HG02943 (cell line): ENCODE results near the gene USP4.
"Not testable (repeated sequence)": the region's sequence is repeated elsewhere in the genome, so short reads cannot be mapped to it uniquely, and the experiment has no call there.

Experiments
- ATAC-seq: cut with Tn5 transposase; IDR thresholded peaks from one replicate; pipeline ENCODE4 v1.9.1; 2021; ENCODE audit warnings: mild to moderate bottlenecking, low read depth, moderate library complexity; ENCODE audit not compliant: unreplicated experiment

USP4 gene, protein sequence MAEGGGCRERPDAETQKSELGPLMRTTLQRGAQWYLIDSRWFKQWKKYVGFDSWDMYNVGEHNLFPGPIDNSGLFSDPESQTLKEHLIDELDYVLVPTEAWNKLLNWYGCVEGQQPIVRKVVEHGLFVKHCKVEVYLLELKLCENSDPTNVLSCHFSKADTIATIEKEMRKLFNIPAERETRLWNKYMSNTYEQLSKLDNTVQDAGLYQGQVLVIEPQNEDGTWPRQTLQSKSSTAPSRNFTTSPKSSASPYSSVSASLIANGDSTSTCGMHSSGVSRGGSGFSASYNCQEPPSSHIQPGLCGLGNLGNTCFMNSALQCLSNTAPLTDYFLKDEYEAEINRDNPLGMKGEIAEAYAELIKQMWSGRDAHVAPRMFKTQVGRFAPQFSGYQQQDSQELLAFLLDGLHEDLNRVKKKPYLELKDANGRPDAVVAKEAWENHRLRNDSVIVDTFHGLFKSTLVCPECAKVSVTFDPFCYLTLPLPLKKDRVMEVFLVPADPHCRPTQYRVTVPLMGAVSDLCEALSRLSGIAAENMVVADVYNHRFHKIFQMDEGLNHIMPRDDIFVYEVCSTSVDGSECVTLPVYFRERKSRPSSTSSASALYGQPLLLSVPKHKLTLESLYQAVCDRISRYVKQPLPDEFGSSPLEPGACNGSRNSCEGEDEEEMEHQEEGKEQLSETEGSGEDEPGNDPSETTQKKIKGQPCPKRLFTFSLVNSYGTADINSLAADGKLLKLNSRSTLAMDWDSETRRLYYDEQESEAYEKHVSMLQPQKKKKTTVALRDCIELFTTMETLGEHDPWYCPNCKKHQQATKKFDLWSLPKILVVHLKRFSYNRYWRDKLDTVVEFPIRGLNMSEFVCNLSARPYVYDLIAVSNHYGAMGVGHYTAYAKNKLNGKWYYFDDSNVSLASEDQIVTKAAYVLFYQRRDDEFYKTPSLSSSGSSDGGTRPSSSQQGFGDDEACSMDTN

DNA sequence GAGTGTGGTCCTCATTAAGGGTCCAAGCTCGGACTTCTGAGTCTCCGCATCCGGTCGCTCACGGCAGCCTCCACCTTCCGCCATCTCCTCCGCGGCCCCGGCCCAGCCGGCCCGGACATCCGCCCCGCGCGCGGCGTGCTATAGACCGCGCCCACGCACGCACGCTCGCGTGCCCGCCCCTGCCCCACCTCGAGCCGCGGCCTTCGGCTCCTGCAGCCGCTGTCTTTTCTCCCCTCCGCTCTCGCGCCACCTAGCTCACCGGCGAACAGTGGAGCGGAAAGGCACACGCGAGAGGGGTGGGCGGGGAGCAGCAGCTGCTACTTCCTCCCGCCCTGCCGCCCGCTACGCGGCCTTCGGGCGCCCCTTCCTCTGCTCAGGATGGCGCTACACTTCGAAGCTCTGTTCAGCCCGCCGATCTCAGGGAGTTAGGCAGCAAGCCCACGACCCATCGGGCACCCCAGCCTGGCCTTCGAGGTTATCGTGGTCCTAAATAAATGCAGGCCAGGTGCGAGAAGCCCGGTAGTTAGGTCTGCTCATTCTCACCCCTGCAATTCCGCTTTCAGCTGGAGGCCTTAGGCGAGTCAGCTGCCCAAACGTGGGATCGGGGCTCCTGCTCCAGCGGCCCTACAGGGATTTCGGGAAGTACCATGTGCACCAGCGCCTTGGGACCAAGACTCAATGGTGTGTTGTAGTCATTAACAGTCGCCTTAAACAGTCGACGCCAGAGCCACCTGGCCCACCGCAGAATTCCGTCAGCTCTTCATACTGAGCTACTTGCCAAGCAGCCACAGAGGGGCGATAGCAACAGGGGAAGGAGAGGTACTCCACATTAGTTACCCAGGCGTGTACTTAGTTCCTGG is at the start of gene USP4:
TSS of gene USP4 (minus strand) at position 113 of the 860 bp plus-strand sequence. CDS start at position 84, 29 bp downstream.
- ATAC-seq = peak; percentile 84

DNA sequence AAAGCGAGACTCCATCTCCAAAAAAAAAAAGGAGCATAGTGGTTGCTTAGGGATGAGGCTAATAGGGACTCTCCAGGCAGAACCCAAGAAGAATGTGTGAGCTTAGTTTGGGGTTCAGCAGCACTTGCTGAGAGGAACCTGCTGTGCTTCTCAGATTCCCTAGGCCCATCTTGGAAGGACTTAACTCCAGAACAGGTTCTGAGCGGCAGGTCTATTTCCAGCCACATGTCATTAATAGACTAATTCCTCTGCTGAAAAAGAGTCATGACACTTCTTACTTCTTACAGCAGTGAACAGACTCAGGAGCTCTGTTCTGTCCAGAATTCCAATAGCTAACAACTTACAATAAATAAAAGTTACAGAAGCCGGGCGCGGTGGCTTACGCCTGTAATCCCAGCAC is 49.4 kb upstream of the USP4 start:
- ATAC-seq = no peak

DNA sequence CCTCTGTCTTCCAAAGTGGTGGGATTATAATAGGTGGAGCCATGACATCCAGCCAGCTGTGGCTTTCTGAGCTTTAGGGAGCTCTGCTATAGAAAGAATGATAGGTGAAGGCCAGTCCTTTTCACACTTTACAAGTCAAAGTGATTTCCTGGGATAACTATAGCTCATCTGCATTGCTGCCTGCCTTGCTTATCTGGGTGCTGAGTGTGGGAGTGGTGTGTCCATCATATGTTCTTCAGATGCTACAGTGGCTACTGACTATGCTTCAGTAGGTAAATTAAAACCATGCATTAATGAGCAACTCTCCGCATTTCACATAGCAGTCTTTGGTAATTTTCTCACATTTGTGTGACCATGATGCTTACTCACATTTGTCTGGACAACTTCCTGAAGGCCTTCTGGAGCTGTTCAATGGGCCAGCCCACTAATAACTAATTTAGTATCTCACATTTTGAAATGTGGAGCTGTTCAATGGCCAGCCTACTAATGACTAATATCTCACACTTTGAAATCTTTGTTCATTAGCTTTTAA is 48.5 kb upstream of the USP4 start:
- ATAC-seq = no peak

DNA sequence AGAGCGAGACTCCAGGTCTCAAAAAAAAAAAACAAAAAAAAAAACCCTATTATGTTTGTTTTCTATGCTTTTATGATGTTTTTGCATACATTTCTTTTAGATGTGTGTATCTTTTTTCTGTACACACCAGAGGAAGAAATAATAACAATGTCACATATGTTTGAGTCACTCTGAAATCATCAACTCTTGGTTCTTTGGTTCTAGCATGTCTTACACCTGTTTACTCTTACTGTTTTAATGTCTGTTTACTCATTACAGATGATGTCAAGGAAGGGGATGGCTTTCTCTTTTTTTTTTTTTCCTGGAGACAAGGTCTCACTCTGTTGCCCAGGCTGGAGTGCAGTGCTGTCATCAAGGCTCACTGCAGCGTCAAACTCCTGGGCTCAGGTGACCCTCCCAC is 47.9 kb upstream of the USP4 start:
- no peak for ATAC-seq

DNA sequence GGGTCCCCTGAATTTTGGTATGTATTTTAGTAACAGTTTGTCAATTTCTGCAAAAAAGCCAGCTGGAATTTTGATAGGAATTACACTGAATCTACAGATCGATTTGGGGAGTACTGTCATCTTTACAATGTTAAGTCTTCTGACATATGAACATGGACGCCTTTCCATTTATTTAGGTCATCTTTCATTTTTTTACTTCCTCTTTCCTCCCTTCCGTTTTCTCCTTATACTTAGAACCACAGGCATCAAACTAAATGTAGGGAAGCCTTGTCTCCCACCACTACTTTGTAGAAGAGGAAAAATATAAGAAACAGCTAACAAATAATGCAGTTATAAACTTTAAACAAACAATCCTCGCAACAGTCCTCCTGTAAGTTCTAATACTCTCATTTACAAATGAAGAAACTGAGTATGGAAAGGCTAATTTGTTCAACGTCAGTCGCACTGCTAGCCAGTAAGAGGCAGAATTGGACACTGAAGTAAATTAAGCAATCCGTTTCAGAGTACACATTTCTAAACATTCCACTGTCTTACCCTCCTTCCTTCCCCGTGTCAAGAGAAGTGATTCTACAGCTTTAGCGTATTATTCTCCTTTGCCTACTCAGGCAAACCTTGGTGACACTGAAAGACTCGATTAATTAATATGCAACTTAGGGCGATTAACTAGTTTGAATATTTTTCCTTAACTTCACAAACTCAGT is 46.4 kb upstream of the USP4 start:
- ATAC-seq = no peak

DNA sequence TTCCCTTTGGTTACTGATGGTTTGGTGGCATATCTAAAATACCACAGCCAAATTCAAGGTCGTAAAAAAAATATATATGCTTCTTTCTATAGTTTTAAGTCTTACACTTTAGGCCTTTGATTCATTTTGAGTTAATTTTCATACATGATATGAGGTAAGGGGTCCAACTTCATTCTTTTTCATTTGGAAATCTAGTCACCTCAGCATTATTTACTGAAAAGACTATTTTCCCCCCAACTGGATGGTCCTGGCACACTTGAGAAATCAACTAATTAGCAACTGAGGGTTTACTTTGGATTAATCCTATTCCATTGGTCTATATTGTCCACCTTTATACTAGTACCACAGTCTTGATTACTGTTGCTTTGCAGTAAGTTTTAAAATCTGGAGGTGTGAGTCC is 45.8 kb upstream of the USP4 start:
- no peak for ATAC-seq

DNA sequence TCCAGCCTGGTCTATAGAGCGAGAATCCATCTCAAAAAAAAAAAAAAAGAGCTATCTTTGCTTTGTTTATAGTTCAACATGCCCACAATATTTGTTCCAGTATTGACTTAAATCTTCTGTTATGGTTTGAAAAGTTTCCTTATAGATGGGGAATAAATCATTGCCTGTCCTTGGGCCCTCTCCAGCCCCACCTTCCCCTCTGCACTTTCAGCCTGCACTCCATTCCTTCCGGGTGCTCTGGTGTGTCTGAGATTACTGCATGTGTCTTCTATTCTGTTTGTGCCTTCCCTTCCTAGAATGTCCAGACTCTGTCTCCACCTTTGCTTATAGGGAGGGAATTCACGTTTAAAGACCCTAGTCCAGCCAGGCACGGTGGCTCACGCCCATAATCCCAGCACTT is 43.5 kb upstream of the USP4 start:
- ATAC-seq = no peak

DNA sequence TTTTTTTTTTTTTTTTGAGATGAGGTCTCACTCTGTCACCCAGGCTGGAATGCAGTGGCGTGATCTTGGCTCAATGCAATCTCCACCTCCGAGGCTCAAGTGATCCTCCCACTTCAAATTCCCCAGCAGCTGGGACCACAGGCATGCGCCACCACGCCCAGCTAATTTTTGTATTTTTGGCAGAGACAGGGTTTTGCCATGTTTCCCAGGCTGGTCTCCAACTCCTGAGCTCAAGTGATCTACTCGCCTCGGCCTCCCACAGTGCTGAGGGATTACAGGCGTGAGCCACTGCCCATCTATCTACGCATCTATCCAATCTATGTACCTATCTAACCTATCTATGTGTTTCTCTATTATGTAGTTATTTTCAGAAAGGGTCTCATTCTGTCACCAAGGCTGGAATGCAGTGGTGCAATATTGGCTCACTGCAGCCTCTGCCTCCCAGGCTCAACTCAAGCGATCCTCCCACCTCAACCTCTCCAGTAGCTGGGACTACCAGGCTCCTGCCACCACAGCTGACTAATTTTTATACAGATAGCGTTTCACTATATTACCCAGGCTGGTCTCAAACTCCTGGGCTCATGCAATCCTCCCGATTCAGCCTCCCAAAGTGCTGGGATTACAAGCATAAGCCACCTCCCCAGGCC is 38.5 kb upstream of the USP4 start:
- no peak for ATAC-seq

DNA sequence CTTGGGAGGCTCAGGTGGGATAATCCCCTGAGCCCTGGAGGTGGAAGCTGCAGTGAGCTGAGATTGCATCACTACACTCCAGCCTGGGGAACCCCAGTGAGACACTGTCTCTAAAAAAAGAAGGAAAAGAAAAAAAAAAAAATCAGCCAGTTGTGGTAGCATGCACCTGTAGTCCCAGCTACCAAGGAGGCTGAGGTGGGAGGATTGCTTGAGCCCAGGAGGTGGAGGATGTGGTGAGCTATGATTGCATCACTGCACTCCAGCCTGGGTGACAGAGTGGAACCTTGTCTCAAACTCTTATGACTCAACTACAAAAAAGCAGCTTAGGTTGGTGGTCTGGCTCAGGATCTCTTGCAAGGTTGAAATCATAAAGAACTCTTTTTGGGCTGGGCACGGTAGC is 37.6 kb upstream of the USP4 start:
- no peak for ATAC-seq

DNA sequence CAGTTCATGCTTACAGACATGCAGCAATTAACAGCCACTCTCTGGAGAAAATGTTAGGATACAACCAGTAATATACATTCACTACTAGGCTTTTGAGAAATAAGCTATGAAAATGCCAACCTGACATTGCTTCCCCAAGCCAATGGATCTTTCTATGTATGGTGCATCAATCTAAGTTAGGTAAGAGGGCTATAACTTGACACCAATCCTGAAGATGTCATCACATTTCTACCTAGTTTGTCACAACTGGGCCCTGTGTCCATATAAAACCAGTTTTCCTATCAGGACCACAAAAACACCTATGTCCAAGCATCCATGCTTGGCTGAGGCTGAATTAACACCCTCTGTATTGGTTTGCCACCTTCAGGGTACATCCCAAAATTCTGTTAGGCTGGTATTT is 32.1 kb upstream of the USP4 start:
- no peak for ATAC-seq

DNA sequence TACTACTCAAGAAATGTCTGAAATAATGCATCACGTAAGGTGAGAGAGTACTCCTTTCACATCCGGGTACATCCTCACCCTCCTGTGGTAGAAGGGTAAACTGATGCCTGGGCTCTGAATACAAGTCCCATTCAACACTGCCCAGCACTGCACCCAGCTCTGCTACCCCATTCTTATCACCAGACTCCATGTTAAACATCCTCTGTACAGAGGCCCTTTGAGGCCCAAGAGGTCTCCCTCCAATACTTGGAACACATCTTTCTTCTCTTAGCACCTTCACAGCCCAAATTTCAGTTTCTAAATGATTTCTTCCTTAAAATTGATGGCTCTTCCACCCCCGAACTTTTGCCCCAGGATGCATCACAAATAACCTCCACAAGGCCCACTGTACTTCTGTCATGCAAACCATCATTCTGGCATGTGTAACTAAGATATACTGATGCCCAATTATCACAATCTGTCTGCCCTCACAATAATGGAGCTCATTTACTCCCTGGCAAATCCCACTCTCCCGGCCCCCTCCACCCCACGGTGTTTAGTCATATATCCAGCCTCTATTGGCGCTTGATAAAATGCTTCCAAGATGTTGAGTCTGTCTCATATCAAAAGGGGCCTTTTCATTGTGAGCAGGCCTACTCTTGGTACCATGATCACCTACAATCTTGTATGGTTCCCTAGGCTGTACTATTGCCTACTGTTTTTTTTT is 30.9 kb upstream of the USP4 start:
- ATAC-seq = no peak

DNA sequence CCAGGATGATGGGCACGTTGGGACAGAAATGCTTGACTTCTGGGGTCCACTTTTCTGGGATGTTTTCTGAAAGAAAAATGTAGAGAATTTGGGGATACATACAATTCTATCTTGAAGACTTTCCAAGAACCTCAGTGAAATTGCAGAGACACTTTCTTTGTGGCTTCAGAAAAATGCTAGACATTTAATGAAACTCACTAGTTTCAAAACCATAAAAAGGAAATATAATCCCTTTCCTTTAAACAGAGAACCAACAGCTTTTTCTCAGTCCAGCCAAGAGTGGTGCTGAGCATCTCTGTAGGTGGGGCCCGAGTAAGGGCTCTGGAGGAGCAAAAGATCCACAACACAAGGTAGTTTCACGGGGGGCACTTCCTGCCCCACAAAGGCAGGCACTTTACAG is 22.7 kb upstream of the USP4 start:
- no peak for ATAC-seq

DNA sequence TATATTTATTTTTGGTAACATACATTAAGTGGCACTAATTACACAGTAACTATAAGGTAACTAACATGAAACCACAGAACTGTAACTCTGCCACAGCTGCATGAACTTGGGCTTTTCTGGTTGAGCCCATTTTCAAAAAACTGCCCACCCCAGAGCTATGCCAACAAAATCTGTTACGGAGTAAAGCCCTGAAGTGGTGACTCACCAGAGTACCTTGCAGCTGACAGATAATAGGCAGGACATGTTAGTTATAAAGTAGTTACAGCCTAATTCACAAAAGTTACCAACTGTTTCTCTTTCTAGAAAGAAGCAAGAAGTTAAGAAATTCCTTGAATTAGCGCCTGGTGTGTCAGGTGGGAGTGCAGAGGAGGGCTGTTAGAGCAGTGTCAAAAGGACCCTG is 19.8 kb upstream of the USP4 start:
- no peak for ATAC-seq

DNA sequence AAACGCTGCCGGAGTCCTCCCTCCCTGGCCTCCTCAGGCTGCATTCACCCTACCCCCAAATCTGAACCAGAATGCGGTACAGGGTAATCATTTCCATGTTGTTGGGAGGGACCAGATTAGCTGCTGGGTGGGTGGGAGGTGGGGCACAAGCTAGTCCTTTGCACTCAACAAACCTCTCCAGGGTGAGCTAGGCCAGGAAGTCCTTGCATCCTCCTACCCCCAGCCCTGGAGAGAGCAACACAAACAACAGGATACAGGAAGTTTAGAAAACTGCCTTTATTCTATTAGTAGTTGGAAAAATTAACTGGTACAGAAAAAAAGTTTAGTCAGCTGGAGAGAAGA is 19.0 kb upstream of the USP4 start:
- ATAC-seq = no peak

DNA sequence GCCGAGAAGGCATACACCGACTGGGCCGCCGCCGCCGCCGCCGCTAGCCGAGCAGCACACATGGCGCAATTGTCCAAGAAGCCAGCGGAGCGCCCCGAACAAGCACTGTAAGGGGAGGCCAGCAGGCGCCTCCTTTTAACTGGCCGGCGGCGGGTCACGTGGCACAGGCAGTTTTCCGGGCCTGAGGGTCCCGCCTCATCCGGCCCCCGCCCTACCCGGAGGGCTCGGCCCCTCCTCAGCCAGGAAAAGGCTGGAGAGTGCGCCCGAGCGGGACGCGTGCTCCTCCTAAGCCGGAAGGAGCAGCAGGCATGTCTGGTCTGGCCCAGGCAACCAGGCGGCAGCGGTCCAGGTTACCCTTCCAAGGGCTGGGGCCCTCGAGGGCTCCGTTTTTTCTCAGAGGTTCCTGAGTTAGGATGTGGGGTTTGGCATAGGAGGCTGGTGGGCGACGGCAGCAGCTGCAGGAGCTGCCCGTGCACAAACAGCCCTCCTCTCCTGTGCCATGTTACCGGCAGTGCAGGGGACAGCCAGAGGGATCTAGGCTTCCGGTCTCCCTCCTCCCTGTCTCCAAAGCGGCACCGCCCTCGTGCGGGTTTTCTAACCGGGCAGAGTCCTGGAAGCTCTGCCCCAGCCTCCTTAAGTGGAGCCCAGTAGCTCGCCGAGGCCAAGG is 18.5 kb upstream of the USP4 start, which contains the start of gene GPX1:
TSS of gene GPX1 (minus strand) at position 137 of the 667 bp plus-strand sequence. CDS start at position 62, 75 bp downstream.
- no peak for ATAC-seq

DNA sequence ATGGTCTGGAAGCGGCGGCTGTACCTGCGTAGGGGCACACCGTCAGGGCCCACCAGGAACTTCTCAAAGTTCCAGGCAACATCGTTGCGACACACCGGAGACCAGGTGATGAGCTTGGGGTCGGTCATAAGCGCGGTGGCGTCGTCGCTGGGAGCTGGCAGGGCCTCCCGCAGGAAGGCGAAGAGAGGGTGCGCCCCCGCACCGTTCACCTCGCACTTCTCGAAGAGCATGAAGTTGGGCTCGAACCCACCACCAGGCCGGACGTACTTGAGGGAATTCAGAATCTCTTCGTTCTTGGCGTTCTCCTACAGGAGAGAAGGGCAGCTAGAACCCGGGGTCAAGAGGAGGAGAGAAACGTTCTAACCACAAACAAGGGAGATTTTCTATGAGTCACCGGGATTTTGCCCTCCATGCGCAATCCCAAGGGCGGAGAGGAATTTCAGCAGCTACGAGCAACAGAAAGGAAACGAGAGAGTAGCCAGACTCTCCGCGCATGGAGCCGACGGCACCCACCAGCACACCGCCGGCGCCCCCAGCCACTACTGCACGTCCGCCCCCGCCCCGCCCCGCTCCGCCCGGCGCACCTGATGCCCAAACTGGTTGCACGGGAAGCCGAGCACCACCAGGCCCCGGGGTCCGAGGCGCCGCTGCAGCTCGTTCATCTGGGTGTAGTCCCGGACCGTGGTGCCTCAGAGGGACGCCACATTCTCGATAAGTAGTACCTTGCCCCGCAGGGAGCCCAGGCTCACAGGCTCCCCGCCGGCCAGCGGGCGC is 17.8 kb upstream of the USP4 start:
- ATAC-seq = not testable (repeated sequence)

DNA sequence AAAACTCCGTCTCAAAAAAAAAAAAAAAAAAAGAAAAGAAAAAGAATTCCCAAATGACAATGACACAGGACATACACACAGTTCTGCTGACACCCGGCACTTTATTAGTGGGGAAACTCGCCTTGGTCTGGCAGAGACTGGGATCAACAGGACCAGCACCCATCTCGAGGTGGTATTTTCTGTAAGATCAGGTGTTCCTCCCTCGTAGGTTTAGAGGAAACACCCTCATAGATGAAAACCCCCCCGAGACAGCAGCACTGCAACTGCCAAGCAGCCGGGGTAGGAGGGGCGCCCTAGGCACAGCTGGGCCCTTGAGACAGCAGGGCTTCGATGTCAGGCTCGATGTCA is 17.2 kb upstream of the USP4 start:
- not testable (repeated sequence) for ATAC-seq
